Muscle of leg (tissue), 11 donors: Measurements from ENCODE around the gene TMEM95. TPM values are rescaled to one million over a fixed set of nuclear protein-coding genes. Genes with fewer than 3 reads are reported as not detected.

Experiments
- DNase-seq: peaks from one replicate; pipeline ENCODE4 v3.0.0; 2013
- H3K27ac ChIP-seq: one replicate; pipeline ENCODE4 v1.5.1; 2013; ENCODE audit warnings: mild to moderate bottlenecking, low read length, control low read depth
- H3K27me3 ChIP-seq: one replicate; pipeline ENCODE4 v1.6.1; 2013; ENCODE audit warnings: low read length; ENCODE audit not compliant: control insufficient read depth, insufficient read depth
- H3K36me3 ChIP-seq: one replicate; pipeline ENCODE4 v1.6.1; 2013; ENCODE audit warnings: low read length; ENCODE audit not compliant: control insufficient read depth, insufficient read depth
- H3K4me1 ChIP-seq: one replicate; pipeline ENCODE4 v1.6.1; 2013; ENCODE audit warnings: low read length; ENCODE audit not compliant: control insufficient read depth, insufficient read depth
- H3K4me3 ChIP-seq: one replicate; pipeline ENCODE4 v1.5.1; 2013; ENCODE audit warnings: low read length, control low read depth
- H3K9me3 ChIP-seq: replicated peaks from 2 replicates; pipeline ENCODE4 v1.6.1; 2013; ENCODE audit warnings: low read depth, low read length; ENCODE audit not compliant: control insufficient read depth
- WGBS: methylation state at CpG from one replicate; pipeline ENCODE4 v1.1.5; 2013; ENCODE audit warnings: missing lambda C conversion rate; ENCODE audit not compliant: insufficient coverage; 5-methylcytosine and 5-hydroxymethylcytosine counted together
- polyA plus RNA-seq, 8 donors: library from polyadenylated mRNA; unstranded; fragments of 120-200 nt; gene quantifications; one replicate each; pipeline versions ENCODE4 v1.2.1 to v1.2.3, GENCODE V29; 2013; ENCODE audit warnings: inconsistent platforms in 1 of 8, low replicate concordance in 1 of 8; ENCODE audit not compliant: insufficient read length in 8 of 8, insufficient read depth in 1 of 8
- total RNA-seq: library from RNA; stranded (reverse); fragments of 120-200 nt; gene quantifications from one replicate; pipeline ENCODE4 v1.2.4, GENCODE V29; 2013

TMEM95 gene
- total and polyA plus RNA-seq, 9 donors, result not detected

DNA sequence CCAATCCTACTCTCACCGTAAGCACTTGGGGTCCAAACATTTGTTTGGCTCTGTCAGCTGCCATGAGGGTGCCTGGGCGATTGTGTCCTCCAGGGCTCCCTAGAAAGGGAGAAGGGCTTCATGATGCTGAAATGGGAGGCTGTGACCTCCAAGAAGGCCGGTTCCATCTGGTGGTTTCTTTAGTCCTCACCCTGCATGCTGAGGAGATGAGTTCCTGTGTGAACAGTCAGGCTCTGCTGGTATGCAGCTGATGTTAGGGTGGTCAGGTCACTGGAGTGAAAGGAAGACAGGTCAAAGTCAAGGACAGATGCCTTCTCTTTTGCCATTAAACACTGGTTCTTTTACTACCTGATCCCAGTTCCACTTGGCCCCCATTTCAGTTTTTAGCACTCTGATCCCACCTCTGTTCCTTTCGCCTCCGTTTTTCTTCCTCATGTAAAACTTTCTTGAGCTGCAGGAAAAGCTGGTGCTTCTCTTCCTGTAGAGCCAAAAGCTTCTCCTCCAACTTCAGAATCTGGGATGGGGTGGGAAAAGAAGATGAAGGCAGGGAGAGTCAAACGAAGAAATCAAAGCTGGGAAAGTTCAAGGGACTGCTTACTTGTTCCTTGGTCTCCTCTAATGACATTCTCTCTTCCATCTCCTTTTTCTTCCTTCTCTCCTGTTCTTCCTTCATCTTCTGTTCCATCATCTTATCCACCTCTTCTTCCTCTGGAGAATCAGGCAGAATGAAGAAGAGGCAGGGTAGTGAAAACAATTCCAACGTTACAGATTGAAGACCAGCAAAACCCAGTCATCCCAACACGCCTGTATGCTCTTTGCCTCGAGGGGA lies 40.9 kb upstream of the TMEM95 start:
- 53% methylated on average over 4 of the region's 9 CpGs for WGBS
- Histone ChIP-seq H3K27ac (peak overlapping the region; percentile 75), H3K36me3 (peaks cover 80% of the 10 kb centered on the region), H3K27me3 (no peaks in the 10 kb centered on the region), H3K9me3 (no peaks in the 10 kb centered on the region), H3K4me3 (peak overlapping the region; percentile 76), H3K4me1 (peaks cover 34% of the 10 kb centered on the region)
- DNase-seq, result no peak

DNA sequence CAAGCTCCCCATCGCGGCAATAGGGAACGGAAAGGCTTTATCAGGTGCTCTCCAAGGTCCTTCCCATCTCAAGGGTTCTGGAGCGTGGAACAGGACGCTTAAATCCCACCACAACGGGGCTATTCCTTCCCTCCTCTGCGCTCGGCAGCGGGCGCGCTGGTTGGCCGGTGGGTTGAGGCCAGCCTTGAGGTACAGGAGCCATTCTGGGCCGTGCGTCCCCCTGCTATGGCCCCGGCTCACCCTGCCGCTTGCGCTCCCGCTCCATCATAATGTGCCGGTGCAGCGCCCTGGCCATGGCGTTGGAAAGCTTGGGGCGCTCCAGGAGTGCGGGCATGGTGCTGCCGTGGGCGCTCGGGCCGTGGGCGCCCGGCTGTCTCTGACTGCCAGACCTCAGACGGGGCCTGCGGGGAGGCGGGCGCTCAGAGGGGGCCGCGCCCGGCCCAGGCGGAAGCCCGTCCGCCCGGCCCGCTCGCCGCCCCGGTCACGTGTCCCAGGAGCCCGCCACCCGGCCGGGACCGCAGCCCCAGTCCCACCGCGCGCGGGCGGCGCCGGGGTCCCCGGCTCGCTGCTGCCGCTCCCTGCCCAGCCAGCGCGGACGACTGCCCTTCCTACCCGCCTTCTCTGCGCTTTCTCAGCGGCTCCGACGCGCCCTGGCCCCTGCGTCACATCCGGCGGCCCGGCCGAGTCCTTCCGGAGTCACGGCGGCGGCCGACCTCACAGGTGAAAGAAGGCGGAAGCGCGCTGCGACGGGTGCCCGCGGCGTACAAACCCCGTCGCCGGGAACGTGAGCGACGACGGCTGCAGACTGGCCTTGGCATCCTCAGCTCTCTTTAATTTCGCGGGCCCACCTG lies 40.0 kb upstream of the TMEM95 start, which contains the start of gene GPS2:
GPS2 (minus strand) TSS at position 642 of the 851 bp plus-strand sequence; CDS start at position 334, 308 bp downstream.
- H3K36me3 ChIP-seq, result peaks cover 75% of the 10 kb centered on the region
- peaks cover 26% of the 10 kb centered on the region for H3K4me1 ChIP-seq
- peak within 1 kb of the TSS; percentile 76 for H3K4me3 ChIP-seq
- peak; percentile 94 for DNase-seq
- peak within 1 kb of the TSS; percentile 80 for H3K27ac ChIP-seq
- H3K27me3 ChIP-seq, result no peaks in the 10 kb centered on the region
- H3K9me3 ChIP-seq, result no peaks in the 10 kb centered on the region
- WGBS, result under 1% methylated on average over 92 of the region's 95 CpGs

- peaks cover 75% of the 10 kb centered on the region for H3K36me3 ChIP-seq
- no peaks in the 10 kb centered on the region for H3K9me3 ChIP-seq
- 79% methylated on average over 9 of the region's 30 CpGs for WGBS
- H3K27me3 ChIP-seq, result no peaks in the 10 kb centered on the region
- peak overlapping the region; percentile 80 for H3K27ac ChIP-seq
- DNase-seq, result no peak
- H3K4me3 ChIP-seq, result peak overlapping the region; percentile 76
- peaks cover 24% of the 10 kb centered on the region for H3K4me1 ChIP-seq
Measured at GRCh38 chr17:7315570-7316235, 39.3 kb upstream of the TMEM95 start.

- Histone ChIP-seq H3K9me3 (no peaks in the 10 kb centered on the region), H3K36me3 (peaks cover 76% of the 10 kb centered on the region), H3K4me3 (no peak overlapping the region), H3K4me1 (peaks cover 24% of the 10 kb centered on the region), H3K27ac (no peak overlapping the region), H3K27me3 (no peaks in the 10 kb centered on the region)
- no peak for DNase-seq
- 92% methylated on average over 11 of the region's 16 CpGs for WGBS
Measured at GRCh38 chr17:7317161-7317803, 37.7 kb upstream of the TMEM95 start.

- peaks cover 22% of the 10 kb centered on the region for H3K4me1 ChIP-seq
- H3K36me3 ChIP-seq, result peaks cover 76% of the 10 kb centered on the region
- no peaks in the 10 kb centered on the region for H3K9me3 ChIP-seq
- no peak for DNase-seq
- no peaks in the 10 kb centered on the region for H3K27me3 ChIP-seq
- WGBS, result 93% methylated on average over 11 of the region's 13 CpGs
- H3K4me3 ChIP-seq, result no peak overlapping the region
- no peak overlapping the region for H3K27ac ChIP-seq
Measured at GRCh38 chr17:7318121-7318860, 36.7 kb upstream of the TMEM95 start.

GRCh38 chr17:7321466-7321865 lies 33.5 kb upstream of the TMEM95 start:
- no peak for DNase-seq
- H3K9me3 ChIP-seq, result no peaks in the 10 kb centered on the region
- peaks cover 89% of the 10 kb centered on the region for H3K36me3 ChIP-seq
- H3K4me1 ChIP-seq, result no peaks in the 10 kb centered on the region
- H3K27me3 ChIP-seq, result no peaks in the 10 kb centered on the region
- no peak overlapping the region for H3K27ac ChIP-seq
- WGBS, result 90% methylated on average over 14 of the region's 15 CpGs
- no peak overlapping the region for H3K4me3 ChIP-seq

GRCh38 chr17:7322520-7323194 lies 32.3 kb upstream of the TMEM95 start:
- Histone ChIP-seq H3K36me3 (peaks cover 90% of the 10 kb centered on the region), H3K9me3 (no peaks in the 10 kb centered on the region), H3K4me1 (no peaks in the 10 kb centered on the region), H3K4me3 (no peak overlapping the region), H3K27me3 (no peaks in the 10 kb centered on the region), H3K27ac (no peak overlapping the region)
- WGBS, result 95% methylated on average over 15 of the region's 22 CpGs
- DNase-seq, result no peak

DNA sequence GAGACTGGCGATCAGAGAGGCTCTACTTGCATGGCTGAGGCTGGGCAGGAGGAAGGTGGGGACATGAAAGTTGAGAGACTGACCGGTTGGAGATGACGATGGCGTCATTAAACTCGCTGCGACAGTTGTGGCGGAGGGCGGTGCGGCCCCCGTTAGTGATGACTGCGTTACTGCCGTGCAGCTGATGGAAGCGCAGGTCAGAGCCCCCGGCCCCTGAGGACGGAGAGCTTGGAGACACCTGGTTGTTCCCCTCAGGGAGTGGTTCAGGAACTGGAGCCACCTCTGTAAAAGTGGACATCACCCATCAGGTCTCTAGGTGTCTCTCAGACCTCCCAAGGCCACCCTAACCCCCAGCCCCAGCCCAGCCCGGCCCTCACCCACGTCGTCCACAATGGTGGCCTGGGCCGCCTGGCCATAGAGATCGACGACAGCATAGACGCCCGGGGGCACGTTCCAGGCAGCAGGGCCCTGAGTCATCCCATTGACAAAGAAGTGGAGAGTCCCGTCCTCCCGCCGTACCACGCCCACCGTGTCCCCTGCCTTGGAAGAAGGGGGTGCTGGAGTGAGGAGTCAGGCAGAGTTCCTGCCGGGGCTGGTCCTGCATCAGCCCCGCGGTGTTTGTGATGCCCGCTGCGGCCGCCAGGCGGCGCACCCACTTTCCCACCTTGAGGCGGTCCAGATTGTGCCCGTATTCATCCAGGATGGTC lies 31.1 kb upstream of the TMEM95 start:
- no peak for DNase-seq

More for the DNA sequence above, 31.1 kb upstream of the TMEM95 start:
- Histone ChIP-seq H3K27me3 (no peaks in the 10 kb centered on the region), H3K4me3 (no peak overlapping the region), H3K27ac (no peak overlapping the region), H3K4me1 (peaks cover 8% of the 10 kb centered on the region), H3K9me3 (no peaks in the 10 kb centered on the region), H3K36me3 (peaks cover 78% of the 10 kb centered on the region)
- 67% methylated on average over 36 of the region's 39 CpGs for WGBS
